HG02623 (cell line): ENCODE results near the gene MGP.

Source experiments
- ATAC-seq: cut with Tn5 transposase; IDR thresholded peaks from one replicate; pipeline ENCODE4 v1.9.1; 2021; ENCODE audit warnings: moderate library complexity; ENCODE audit not compliant: unreplicated experiment

The MGP gene

GRCh38 chr12:14885718-14886221 lies at the start of gene MGP:
Gene MGP (minus strand): TSS chr12:14885854. CDS start chr12:14885791, 63 bp downstream.
- ATAC-seq: no peak

- no peak for ATAC-seq
Measured at GRCh38 chr12:14935031-14935430, 49.4 kb upstream of the MGP start.

- ATAC-seq: no peak
Measured at GRCh38 chr12:14934511-14934910, 48.9 kb upstream of the MGP start.

GRCh38 chr12:14931791-14932560 lies 46.3 kb upstream of the MGP start:
- ATAC-seq: no peak

GRCh38 chr12:14931359-14931758 lies 45.7 kb upstream of the MGP start:
- no peak for ATAC-seq

- ATAC-seq: no peak
Measured at GRCh38 chr12:14930299-14930698, 44.6 kb upstream of the MGP start.

- ATAC-seq: no peak
Measured at GRCh38 chr12:14928931-14929330, 43.3 kb upstream of the MGP start.

- no peak for ATAC-seq
Measured at GRCh38 chr12:14927267-14927666, 41.6 kb upstream of the MGP start.

GRCh38 chr12:14924541-14924940 lies 38.9 kb upstream of the MGP start:
- ATAC-seq: no peak

GRCh38 chr12:14923944-14924343 lies 38.3 kb upstream of the MGP start:
- ATAC-seq: no peak

GRCh38 chr12:14921218-14921617 lies 35.6 kb upstream of the MGP start:
- ATAC-seq: peak; percentile 52

- ATAC-seq: peak; percentile 72
Measured at GRCh38 chr12:14920475-14921126, 34.9 kb upstream of the MGP start.

- ATAC-seq: no peak
Measured at GRCh38 chr12:14919455-14919854, 33.8 kb upstream of the MGP start.

- no peak for ATAC-seq
Measured at GRCh38 chr12:14915736-14916135, 30.1 kb upstream of the MGP start.

GRCh38 chr12:14913381-14913781 lies 27.7 kb upstream of the MGP start:
- no peak for ATAC-seq

- ATAC-seq: no peak
Measured at GRCh38 chr12:14911131-14911530, 25.5 kb upstream of the MGP start.

GRCh38 chr12:14910090-14910915 lies 24.6 kb upstream of the MGP start:
- no peak for ATAC-seq

- ATAC-seq: no peak
Measured at GRCh38 chr12:14907953-14908352, 22.3 kb upstream of the MGP start.

- ATAC-seq: no peak
Measured at GRCh38 chr12:14906114-14906513, 20.5 kb upstream of the MGP start.

GRCh38 chr12:14905269-14906004 lies 19.8 kb upstream of the MGP start:
- no peak for ATAC-seq

GRCh38 chr12:14904854-14905253 lies 19.2 kb upstream of the MGP start:
- ATAC-seq: no peak
